ENCODE data around the gene NPL.

DNA sequence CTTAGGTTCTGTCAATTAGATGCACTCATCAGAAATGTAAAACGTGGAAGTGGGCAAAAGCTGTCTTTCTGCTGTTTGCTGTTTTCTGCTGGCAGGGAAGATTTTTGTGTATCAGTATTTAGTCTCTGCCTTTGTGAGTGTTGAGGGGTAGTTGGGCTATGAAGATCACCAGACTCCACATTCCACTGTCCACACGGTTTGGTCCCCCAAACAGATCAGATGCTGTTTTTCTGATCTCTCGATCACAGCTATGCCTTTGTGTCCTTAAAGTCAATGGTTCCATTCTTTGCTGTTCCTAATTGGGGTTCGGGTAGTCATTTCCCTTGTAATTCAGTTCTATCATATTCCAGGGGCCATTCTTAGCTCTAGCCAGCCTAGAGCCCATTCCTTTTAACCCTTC is 27.0 kb upstream of the NPL start:
- TF ChIP-seq, protein P1, sequence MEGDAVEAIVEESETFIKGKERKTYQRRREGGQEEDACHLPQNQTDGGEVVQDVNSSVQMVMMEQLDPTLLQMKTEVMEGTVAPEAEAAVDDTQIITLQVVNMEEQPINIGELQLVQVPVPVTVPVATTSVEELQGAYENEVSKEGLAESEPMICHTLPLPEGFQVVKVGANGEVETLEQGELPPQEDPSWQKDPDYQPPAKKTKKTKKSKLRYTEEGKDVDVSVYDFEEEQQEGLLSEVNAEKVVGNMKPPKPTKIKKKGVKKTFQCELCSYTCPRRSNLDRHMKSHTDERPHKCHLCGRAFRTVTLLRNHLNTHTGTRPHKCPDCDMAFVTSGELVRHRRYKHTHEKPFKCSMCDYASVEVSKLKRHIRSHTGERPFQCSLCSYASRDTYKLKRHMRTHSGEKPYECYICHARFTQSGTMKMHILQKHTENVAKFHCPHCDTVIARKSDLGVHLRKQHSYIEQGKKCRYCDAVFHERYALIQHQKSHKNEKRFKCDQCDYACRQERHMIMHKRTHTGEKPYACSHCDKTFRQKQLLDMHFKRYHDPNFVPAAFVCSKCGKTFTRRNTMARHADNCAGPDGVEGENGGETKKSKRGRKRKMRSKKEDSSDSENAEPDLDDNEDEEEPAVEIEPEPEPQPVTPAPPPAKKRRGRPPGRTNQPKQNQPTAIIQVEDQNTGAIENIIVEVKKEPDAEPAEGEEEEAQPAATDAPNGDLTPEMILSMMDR (conservative IDR thresholded peaks at IDR 0.05), result no peak
- no peak for TF ChIP-seq ZFX (IDR thresholded peaks at IDR 0.05)
